Measurements from ENCODE around the gene MRFAP1.
A peak's percentile ranks its signal among the peaks of the same experiment; 100 is the strongest.

The MRFAP1 gene

DNA sequence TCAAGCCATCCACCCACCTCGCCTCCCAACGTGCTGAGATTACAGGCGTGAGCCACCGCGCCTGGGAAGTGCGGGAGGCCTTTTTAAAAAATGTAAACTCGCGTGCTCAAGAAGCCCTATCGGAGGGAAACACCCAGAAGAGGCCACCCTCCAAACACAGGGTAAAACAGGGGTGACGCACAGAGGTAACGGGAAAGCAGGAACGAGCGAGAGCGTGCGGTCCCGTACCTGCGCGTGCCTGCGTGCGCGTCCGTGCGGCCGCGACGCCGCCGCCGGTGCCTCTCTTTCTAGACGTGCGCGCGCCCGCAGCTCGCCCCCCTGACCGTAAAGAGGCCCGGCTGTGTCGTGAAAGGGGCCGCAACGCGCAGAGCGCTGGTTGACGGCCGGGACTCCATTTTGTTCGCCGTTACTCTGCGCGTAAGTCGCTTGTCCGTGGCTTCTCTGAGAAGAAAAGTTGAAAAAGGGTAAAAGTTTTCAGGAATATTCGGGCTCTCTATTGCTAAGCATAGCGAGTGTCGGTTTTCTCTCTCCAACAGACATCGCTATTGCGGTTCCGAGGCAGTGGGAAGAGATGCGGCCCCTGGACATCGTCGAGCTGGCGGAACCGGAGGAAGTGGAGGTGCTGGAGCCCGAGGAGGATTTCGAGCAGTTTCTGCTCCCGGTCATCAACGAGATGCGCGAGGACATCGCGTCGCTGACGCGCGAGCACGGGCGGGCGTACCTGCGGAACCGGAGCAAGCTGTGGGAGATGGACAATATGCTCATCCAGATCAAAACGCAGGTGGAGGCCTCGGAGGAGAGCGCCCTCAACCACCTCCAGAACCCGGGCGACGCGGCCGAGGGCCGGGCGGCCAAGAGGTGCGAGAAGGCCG, at the start of gene MRFAP1:
TSS of gene MRFAP1 (plus strand) at position 394 of the 872 bp plus-strand sequence. CDS start at position 572, 178 bp downstream.
- DNase-seq (ENCODE audit: low read depth in 2 of 2), result peak; percentile 86 to 88

- DNase-seq (ENCODE audit: low read depth in 2 of 2), result no peak
Observed at GRCh38 chr4:6591313-6591712, 49.2 kb upstream of the MRFAP1 start.

GRCh38 chr4:6591781-6592180, 48.7 kb upstream of the MRFAP1 start:
- no peak for DNase-seq (ENCODE audit: low read depth in 2 of 2)

GRCh38 chr4:6592804-6593563, 47.5 kb upstream of the MRFAP1 start:
- DNase-seq (ENCODE audit: low read depth in 2 of 2), result no peak

- DNase-seq (ENCODE audit: low read depth in 2 of 2), result no peak
Observed at GRCh38 chr4:6594341-6594740, 46.1 kb upstream of the MRFAP1 start.

DNA sequence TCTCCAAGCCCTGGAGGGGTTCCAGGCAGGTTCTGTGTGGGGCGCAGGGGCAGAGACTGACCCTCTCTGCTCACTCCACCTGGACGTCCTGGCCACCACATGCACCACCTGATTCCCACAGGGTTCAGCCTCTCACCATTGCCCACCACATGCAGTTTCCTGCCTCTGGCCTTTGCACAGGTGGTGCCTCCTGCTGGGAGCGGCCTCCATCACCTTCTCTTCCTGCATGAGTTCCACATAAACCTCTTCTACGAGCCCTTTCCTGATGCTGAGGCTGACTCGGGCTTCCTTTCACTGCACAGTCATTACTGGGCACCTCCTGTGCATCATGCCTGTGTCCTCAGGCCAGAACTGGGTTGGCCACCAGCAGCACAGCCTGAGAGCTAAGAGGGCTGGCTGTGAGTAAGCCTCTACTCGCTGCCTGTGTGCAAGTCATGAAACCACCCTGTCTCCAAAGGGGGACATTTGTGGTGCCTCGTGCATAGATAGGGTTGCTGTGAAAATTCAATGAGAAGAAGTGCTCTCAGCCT, 45.6 kb upstream of the MRFAP1 start:
- DNase-seq (ENCODE audit: low read depth in 2 of 2), result no peak

GRCh38 chr4:6595897-6596537, 44.5 kb upstream of the MRFAP1 start:
- DNase-seq (ENCODE audit: low read depth in 2 of 2), result no peak

- DNase-seq (ENCODE audit: low read depth in 2 of 2), result no peak
Observed at GRCh38 chr4:6596948-6597347, 43.5 kb upstream of the MRFAP1 start.

DNA sequence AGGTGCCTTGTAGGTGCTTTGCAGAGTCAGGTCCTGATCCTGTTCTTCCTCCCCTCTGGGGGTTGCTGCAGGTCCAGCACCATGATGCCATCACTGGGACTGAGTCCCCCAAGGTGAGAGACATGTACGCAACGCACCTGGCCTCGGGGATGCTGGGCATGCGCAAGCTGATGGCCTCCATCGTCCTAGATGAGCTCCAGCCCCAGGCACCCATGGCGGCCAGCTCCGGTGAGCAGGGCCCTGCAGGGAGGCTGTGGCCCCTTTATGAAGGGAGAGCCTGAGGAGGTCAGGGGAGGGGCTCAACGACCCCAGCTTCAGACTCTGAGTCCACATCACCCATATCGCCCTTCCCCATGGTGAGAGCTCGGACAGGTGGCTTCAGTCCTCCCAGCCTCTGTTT, 42.4 kb upstream of the MRFAP1 start:
- DNase-seq (ENCODE audit: low read depth in 2 of 2), result no peak

- no peak for DNase-seq (ENCODE audit: low read depth in 2 of 2)
Observed at GRCh38 chr4:6598641-6599040, 41.8 kb upstream of the MRFAP1 start.

DNA sequence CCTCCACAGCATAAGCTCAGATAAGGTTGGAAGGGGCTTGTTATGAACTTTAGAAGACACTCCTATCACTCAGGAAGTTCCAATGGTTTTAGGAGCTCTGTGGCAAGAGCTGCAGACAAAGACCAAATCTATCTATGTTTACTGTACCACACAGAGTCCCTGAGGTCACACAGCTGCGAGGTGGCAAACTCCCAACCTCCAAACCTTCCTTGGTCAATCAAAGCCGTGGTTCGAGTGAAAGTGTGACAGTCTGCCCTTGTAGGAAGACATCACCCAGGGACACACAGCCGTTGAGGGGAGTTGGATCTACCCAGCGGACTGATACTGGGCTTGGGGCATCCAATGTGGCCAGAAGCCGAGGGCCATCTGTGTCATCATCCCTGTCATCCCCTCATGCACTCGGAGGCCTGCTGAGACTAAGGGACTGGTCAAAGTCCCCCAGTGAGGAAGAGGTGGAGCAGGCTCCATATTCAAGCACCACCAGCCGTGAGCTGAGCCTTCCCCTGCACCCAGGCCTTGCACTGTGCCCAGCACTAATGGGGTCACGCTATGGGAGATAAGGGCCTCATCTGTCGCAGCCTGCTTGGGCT, 38.7 kb upstream of the MRFAP1 start:
- DNase-seq (ENCODE audit: low read depth in 2 of 2), result no peak

GRCh38 chr4:6602289-6602688, 38.2 kb upstream of the MRFAP1 start:
- DNase-seq (ENCODE audit: low read depth in 2 of 2), result no peak

DNA sequence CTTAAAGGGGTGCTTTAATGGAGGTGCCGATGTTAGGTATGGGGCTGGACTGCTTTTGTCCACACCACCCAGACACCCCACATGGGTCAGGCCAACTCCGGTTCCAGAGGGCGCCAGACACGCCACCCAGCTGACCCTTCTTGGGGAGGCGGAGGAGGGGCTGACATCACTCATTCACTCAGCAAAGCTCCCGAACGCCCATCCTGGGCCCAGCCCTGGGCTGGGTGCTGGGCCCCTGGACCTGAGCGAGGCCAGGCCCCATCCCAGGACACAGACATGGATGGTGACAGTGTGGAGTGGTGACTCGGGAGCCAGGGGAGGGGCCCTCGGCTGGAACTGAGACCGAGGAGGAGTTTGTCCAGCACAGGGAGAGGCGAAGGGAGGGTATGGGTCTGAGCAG, 37.4 kb upstream of the MRFAP1 start:
- no peak for DNase-seq (ENCODE audit: low read depth in 2 of 2)

DNA sequence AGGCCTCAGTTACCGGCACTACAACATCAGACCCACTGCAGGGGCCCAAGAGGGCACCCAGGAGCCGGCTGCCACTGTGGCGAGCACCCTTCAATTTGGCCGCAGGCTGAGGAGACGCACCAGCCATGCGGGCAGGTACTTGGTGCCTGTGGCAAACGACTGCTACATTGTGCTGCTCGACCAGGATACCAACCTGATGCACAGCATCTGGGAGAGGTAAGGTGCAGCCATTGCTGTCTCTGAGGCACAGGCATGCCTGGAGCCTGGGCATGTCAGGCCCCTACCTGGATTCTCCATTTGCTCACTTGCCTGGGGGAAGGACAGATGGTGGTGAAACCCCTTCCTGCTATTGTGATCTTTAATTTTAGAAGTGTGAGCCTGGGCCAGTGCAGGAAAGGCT, 35.4 kb upstream of the MRFAP1 start:
- no peak for DNase-seq (ENCODE audit: low read depth in 2 of 2)

- no peak for DNase-seq (ENCODE audit: low read depth in 2 of 2)
Observed at GRCh38 chr4:6605605-6606004, 34.9 kb upstream of the MRFAP1 start.

DNA sequence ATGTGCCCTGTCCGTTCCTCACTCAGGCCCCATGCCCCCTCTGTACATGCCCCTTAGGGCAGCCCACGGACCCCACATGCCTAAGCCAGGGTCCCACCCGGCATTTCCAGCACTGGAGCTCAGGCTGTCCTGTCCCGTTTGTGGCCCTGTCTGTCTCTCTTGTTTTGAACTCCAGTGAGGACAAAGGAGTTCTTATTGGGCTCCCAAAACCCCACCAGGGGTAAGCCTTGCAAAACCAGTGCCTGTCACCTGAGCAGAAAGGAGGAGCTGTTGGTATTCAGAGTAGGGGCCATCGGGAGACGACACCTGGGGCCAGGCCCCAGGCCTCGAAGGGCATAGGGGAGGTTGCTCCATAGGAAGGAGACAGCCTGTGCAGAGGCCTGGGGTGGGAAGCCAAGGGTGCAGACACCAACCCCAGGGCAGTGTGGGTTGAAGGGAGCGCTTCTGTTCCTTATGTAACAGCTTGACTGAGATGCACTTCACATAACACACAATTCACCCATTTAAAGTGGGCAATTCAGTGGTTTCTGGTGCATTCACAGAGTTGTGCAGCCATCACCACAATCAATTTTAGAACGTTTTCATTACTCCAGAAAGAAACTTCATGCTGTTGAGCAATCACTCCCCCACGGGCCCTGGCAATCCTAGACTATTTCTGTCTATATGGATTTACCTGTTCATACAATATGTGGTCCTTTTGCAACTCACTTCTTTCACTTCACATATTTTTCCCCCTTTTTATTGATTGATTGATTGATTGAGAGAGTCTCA, 33.8 kb upstream of the MRFAP1 start:
- no peak for DNase-seq (ENCODE audit: low read depth in 2 of 2)

GRCh38 chr4:6607368-6608055, 33.0 kb upstream of the MRFAP1 start:
- DNase-seq (ENCODE audit: low read depth in 2 of 2), result no peak

DNA sequence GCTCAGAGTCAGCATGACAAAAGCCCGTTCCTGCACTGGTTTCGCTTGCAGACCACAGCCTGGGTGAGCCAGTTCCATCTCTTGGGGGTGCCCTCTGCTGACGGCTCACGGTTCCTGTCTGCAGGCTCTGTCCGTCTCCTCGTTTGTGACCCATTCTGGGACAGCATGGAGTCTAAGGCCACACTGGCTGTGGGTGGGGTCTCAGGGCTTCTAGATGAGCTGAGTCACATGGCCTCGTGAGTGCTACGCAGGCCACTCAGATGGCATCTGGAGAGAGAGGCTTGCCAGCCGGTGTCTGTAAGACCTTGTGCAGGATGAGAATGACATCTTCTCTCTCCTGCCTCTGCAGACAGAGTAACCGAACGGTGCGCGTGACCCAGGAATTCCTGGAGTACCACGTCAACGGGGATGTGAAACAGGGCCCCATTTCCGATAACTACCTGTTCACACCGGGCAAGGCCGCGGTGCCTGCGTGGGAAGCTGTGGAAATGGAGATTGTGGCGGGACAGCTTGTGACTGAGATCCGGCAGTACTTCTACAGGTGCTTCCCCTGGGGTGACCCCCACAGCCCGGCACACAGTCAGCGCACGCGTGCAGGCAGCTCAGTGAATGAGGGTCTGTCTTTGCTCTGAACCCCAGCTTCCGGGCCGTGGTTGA, 31.6 kb upstream of the MRFAP1 start:
- no peak for DNase-seq (ENCODE audit: low read depth in 2 of 2)

- no peak for DNase-seq (ENCODE audit: low read depth in 2 of 2)
Observed at GRCh38 chr4:6609415-6610079, 30.9 kb upstream of the MRFAP1 start.

Data from stimulated activated CD4-positive, alpha-beta T cell treated with anti-CD3 and anti-CD28 coated beads, Interleukin-12 subunit alpha, Interleukin-12 subunit beta, amount 100 ng/mL, for 24 hours (primary cell).